HepG2 (cell line): ENCODE measurements around the gene PARM1. TPM values are rescaled to one million over a fixed set of nuclear protein-coding genes. Genes with fewer than 3 reads are reported as not detected.

Source experiments
- ATAC-seq: fragments of 200-7000 bp; cut with Tn5 transposase; 3 replicates; pipeline ENCODE4 v1.9.1; 2020; ENCODE audit warnings: mild to moderate bottlenecking, moderate library complexity
- BruUV-seq: library from RNA; stranded (reverse); fragments of 400-500 nt; replicated peaks from 2 replicates; lab custom pipeline; 2021; lab: Mats Ljungman, UMichigan
- CTCF ChIA-PET: fragments of 300-600 bp; formaldehyde crosslinking; extraction: SDS; loops from one replicate; lab custom pipeline; 2021; ENCODE audit warnings: low total read pairs, inconsistent platforms, low intra/inter-chr PET ratio; lab: Yijun Ruan, JAX
- POLR2A ChIA-PET: fragments of 350-600 bp; sonication (Branson Sonifier 250); formaldehyde crosslinking; loops from one replicate; lab custom pipeline; 2020; ENCODE audit warnings: antibody characterized with exemption, inconsistent platforms; lab: Yijun Ruan, JAX
- DNase-seq: peaks from one replicate; pipeline ENCODE4 v3.0.0-alpha.2; 2015; ENCODE audit warnings: low spot score
- FAIRE-seq: peaks from 3 replicates; lab custom pipeline; 2011; peaks lifted over from hg19 to GRCh38; lab: Jason Lieb, UNC
- H2AFZ ChIP-seq: one replicate; pipeline ENCODE4 v1.6.1; 2011; ENCODE audit warnings: low read length, inconsistent platforms
- H3K27ac ChIP-seq: fragments of 300-600 bp; 3 replicates; pipeline ENCODE4 v1.8.0; 2011; ENCODE audit warnings: mixed run types, mild to moderate bottlenecking, mixed read lengths, low read length, inconsistent platforms; ENCODE audit not compliant: insufficient read depth; ENCODE audit errors: extremely low read length
- H3K27me3 ChIP-seq, 2 experiments: fragments of 200-600 bp in 1 of 2; 2 replicates in 1 of 2; 3 replicates in 1 of 2; pipeline versions ENCODE4 v1.6.0 to v1.8.0; 2011; ENCODE audit warnings: low read length in 2 of 2, mild to moderate bottlenecking in 2 of 2, moderate library complexity in 2 of 2, inconsistent platforms in 1 of 2; ENCODE audit not compliant: insufficient read depth in 2 of 2, control insufficient read depth in 1 of 2
- H3K36me3 ChIP-seq, 2 experiments: fragments of 200-600 bp in 1 of 2; replicated peaks in 1 of 2; 2 replicates in 1 of 2; 3 replicates in 1 of 2; pipeline versions ENCODE4 v1.5.1 to v1.8.0; 2011; ENCODE audit warnings: low read length in 2 of 2, inconsistent platforms in 1 of 2; ENCODE audit not compliant: insufficient read depth in 2 of 2, control insufficient read depth in 1 of 2
- H3K4me1 ChIP-seq: 2 replicates; pipeline ENCODE4 v1.5.1; 2012; ENCODE audit warnings: low read length, inconsistent platforms; ENCODE audit not compliant: insufficient read depth
- H3K4me2 ChIP-seq: 2 replicates; pipeline ENCODE4 v1.6.0; 2011; ENCODE audit warnings: low read depth, low read length, inconsistent platforms
- H3K4me3 ChIP-seq, 3 experiments: fragments of 200-600 bp in 1 of 3; sonication (generic), shearing (Covaris generic) in 1 of 3; replicated peaks in 1 of 3; 2 replicates each; pipeline ENCODE4 v1.5.1; 2011 to 2016; ENCODE audit warnings: low read length in 3 of 3, inconsistent platforms in 2 of 3, low read depth in 2 of 3, mild to moderate bottlenecking in 2 of 3, control low read depth in 1 of 3, mixed read lengths in 1 of 3; ENCODE audit not compliant: insufficient read depth in 1 of 3
- H3K79me2 ChIP-seq: one replicate; pipeline ENCODE4 v1.6.1; 2011; ENCODE audit warnings: low read length, inconsistent platforms; ENCODE audit not compliant: insufficient read depth
- H3K9ac ChIP-seq: 2 replicates; pipeline ENCODE4 v1.6.0; 2011; ENCODE audit warnings: mild to moderate bottlenecking, low read depth, low read length, inconsistent platforms; ENCODE audit not compliant: insufficient read depth
- H3K9me3 ChIP-seq: 2 replicates; pipeline ENCODE4 v1.5.1; 2012; ENCODE audit warnings: mild to moderate bottlenecking, low read length
- H4K20me1 ChIP-seq: 2 replicates; pipeline ENCODE4 v1.6.0; 2011; ENCODE audit warnings: inconsistent platforms, mild to moderate bottlenecking, low read length, moderate library complexity; ENCODE audit not compliant: insufficient read depth
- LCORL ChIP-seq, 2 experiments: fragments of 450-650 bp in 1 of 2; sonication (generic) in 1 of 2; formaldehyde crosslinking in 1 of 2; IDR thresholded peaks; 2 replicates each; pipeline versions ENCODE4 v1.5.0 to v1.6.1; 2017 to 2020; ENCODE audit warnings: antibody characterized with exemption in 1 of 2, missing genetic modification reagents in 1 of 2
- NPAS2 ChIP-seq: sonication (generic); formaldehyde crosslinking; IDR thresholded peaks from 2 replicates; pipeline ENCODE4 v1.8.0; 2022; ENCODE audit warnings: mild to moderate bottlenecking, missing genetic modification reagents, borderline replicate concordance
- SIX4 ChIP-seq: sonication (generic); formaldehyde crosslinking; IDR thresholded peaks from 2 replicates; pipeline ENCODE4 v1.4.0; 2020; ENCODE audit warnings: missing genetic modification reagents
- ZNF749 ChIP-seq: sonication (generic); formaldehyde crosslinking; IDR thresholded peaks from 2 replicates; pipeline ENCODE4 v1.8.0; 2022; ENCODE audit warnings: mild to moderate bottlenecking, missing genetic modification reagents, moderate library complexity, borderline replicate concordance
- WGBS: methylation state at CpG from one replicate; pipeline ENCODE4 v1.1.6; 2017; ENCODE audit warnings: low lambda C conversion rate; 5-methylcytosine and 5-hydroxymethylcytosine counted together
- in situ Hi-C: cut with HindIII; loops from 2 replicates; pipeline ENCODE4 v1.10.0; 2017; ENCODE audit warnings: low pct_unique_long_range_greater_than_20kb; ENCODE audit not compliant: extremely low pct_ligation_motif_present
- intact Hi-C: fragments of 100-400 bp; cut with micrococcal nuclease; formaldehyde crosslinking; loops from one replicate; pipeline ENCODE4 v1.10.0; 2022; ENCODE audit not compliant: unreplicated experiment
- polyA plus RNA-seq, 8 experiments: library from polyadenylated mRNA; depleted of rRNA in 3 of 8; stranded (reverse) in 7 of 8; unstranded in 1 of 8; fragments of >200 nt; fragmentation: Illumina TruSeq in 4 of 8; extraction: Trizol in 4 of 8; gene quantifications; 2 replicates each; pipeline versions ENCODE4 v1.2.1 to v1.2.3, GENCODE V29; 2011 to 2016; ENCODE audit warnings: low read depth in 4 of 8, missing spikeins in 1 of 8, mixed read lengths in 1 of 8; ENCODE audit not compliant: insufficient read depth in 1 of 8
- total RNA-seq, 5 experiments: library from RNA; depleted of rRNA; stranded (reverse); fragments of >200 nt; fragmentation: Illumina TruSeq; extraction: Trizol; gene quantifications; 2 replicates each; pipeline ENCODE4 v1.2.3, GENCODE V29; 2016; ENCODE audit warnings: low read depth in 1 of 5
- TF ChIP-seq, protein P1 (sequence below): sonication (generic); formaldehyde crosslinking; IDR thresholded peaks from one replicate; pipeline ENCODE4 v1.5.1; 2020; ENCODE audit warnings: mild to moderate bottlenecking, missing genetic modification reagents; ENCODE audit errors: not compliant biosample characterization

PARM1 gene
- total and polyA plus RNA-seq, 2 of the 13 experiments (the other 11 are each of a cell fraction or from before 2014, with no cell fraction given), result not detected

DNA sequence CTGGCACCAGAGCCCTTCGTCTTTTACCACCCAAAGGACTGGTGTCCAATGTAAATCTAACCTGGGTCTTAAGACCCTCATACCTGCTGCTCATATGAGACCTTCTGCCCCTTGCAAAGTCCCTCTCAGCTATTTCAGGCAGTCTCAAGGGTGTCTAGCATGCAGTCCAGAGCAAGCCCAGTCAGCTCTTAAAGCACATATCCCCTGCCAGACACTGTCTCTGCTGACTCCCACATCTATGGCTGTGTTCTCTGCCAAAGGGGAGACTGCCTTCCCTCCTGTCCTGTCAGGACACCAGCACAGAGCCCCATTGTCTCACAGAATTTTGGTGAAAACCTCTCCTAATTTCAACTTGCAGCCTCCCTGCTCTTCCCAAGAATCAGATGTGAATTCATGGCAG lies 118.5 kb downstream of the PARM1 start:
- ATAC-seq, result no peak
- BruUV-seq, result no TSS peak

More for the DNA sequence above, 118.5 kb downstream of the PARM1 start:
- DNase-seq (no peak), FAIRE-seq (no peak)
- Histone ChIP-seq H3K9ac (no peak overlapping the region), H3K4me2 (no peak overlapping the region), H3K4me1 (no peaks in the 10 kb centered on the region), H3K79me2 (no peaks in the 10 kb centered on the region), H2AFZ (no peak overlapping the region), H4K20me1 (no peaks in the 10 kb centered on the region), H3K9me3 (no peaks in the 10 kb centered on the region), H3K4me3 (no peak overlapping the region), H3K27ac (no peak overlapping the region), H3K36me3 (no peaks in the 10 kb centered on the region), H3K27me3 (no peaks in the 10 kb centered on the region)
- TF ChIP-seq, protein P1, sequence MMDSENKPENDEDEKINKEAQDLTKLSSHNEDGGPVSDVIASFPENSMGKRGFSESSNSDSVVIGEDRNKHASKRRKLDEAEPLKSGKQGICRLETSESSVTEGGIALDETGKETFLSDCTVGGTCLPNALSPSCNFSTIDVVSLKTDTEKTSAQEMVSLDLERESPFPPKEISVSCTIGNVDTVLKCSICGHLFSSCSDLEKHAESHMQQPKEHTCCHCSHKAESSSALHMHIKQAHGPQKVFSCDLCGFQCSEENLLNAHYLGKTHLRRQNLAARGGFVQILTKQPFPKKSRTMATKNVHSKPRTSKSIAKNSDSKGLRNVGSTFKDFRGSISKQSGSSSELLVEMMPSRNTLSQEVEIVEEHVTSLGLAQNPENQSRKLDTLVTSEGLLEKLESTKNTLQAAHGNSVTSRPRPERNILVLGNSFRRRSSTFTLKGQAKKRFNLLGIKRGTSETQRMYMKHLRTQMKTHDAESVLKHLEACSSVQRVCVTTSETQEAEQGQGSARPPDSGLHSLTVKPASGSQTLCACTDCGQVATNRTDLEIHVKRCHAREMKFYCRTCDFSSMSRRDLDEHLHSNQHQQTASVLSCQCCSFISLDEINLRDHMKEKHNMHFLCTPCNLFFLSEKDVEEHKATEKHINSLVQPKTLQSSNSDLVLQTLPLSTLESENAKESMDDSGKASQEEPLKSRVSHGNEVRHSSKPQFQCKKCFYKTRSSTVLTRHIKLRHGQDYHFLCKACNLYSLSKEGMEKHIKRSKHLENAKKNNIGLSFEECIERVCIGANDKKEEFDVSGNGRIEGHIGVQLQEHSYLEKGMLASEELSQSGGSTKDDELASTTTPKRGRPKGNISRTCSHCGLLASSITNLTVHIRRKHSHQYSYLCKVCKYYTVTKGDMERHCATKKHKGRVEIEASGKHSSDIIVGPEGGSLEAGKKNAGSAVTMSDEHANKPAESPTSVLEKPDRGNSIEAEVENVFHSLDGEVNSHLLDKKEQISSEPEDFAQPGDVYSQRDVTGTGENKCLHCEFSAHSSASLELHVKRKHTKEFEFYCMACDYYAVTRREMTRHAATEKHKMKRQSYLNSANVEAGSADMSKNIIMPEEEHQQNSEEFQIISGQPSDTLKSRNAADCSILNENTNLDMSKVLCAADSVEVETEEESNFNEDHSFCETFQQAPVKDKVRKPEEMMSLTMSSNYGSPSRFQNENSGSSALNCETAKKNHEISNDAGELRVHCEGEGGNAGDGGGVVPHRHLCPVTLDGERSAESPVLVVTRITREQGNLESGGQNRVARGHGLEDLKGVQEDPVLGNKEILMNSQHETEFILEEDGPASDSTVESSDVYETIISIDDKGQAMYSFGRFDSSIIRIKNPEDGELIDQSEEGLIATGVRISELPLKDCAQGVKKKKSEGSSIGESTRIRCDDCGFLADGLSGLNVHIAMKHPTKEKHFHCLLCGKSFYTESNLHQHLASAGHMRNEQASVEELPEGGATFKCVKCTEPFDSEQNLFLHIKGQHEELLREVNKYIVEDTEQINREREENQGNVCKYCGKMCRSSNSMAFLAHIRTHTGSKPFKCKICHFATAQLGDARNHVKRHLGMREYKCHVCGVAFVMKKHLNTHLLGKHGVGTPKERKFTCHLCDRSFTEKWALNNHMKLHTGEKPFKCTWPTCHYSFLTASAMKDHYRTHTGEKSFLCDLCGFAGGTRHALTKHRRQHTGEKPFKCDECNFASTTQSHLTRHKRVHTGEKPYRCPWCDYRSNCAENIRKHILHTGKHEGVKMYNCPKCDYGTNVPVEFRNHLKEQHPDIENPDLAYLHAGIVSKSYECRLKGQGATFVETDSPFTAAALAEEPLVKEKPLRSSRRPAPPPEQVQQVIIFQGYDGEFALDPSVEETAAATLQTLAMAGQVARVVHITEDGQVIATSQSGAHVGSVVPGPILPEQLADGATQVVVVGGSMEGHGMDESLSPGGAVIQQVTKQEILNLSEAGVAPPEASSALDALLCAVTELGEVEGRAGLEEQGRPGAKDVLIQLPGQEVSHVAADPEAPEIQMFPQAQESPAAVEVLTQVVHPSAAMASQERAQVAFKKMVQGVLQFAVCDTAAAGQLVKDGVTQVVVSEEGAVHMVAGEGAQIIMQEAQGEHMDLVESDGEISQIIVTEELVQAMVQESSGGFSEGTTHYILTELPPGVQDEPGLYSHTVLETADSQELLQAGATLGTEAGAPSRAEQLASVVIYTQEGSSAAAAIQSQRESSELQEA (CRISPR knock-in tag), result no peak
- TF ChIP-seq NPAS2 (CRISPR knock-in tag), result no peak
- TF ChIP-seq ZNF749, result no peak
- TF ChIP-seq LCORL (IDR thresholded peaks at IDR 0.05), result no peak
- TF ChIP-seq LCORL (CRISPR knock-in tag; IDR thresholded peaks at IDR 0.05), result no peak
- TF ChIP-seq SIX4 (CRISPR knock-in tag), result no peak
- CTCF ChIA-PET, result no interaction called here
- intact Hi-C loops, result no loop called here
- POLR2A ChIA-PET, result no interaction called here
- WGBS, result no CpG with 5 or more reads among the region's 1 CpG
- in situ Hi-C loops, result no loop called here
